HG03354 (cell line): ENCODE measurements around the gene ATP23.

Source experiments
- ATAC-seq: cut with Tn5 transposase; IDR thresholded peaks from one replicate; pipeline ENCODE4 v1.9.1; 2021; ENCODE audit warnings: mild to moderate bottlenecking; ENCODE audit not compliant: unreplicated experiment, poor library complexity, severe bottlenecking

Gene ATP23

DNA sequence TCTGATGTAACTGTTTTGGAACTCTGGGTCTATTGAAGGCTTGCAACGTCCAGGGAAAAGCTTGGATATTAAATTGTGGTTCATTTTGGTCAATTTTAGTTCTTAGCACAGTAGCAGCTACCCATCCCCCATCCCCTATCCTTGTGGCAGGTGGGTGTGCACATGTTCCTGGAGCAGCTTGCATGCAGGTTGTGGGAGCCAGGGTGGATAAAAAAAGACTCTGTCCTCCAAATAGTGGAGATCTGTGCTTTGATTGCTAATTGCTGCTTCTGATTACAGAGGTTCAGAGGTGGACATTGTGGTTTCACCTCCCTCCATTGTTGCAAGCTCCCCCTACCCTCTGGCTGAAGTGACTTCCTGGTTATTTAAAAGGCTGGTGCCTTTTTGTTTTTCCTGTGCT is 23.1 kb downstream of the ATP23 start:
- no peak for ATAC-seq

DNA sequence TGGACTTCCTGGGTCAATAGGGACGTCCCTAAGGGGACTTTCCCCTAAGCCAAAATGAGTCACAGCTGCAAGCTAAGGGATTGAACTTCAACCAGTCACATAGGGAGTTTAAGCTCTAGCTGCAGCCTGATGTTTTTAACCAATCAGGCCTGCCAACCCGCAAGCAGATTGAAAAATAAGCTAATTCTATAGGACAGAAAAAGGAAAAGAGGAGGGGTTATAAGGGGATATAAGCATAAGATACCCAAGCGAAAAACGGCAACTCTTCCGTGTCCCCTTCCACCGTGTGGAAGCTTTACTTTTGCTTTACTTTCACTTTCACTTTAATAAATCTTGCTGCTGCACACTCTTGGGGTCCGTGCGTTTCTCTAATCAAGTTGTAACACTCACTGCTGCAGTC is 24.4 kb downstream of the ATP23 start:
- no peak for ATAC-seq

DNA sequence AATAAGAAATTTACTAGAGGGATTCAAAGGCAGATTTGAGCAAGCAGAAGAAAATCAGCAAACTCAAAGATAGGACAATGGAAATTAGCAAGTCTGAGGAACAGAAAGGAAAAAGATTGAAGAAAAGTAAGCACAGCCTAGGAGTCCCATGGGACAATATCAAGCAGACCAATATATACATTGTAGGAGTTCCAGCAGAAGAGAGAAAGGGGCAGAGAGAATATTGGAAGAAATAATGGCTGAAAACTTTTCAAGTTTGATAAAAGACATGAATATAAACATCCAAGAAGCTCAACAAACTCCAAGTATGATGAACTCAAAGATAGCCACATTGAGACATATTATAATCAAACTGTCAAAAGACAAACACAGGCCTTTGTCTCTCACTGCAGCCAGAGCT is 25.2 kb downstream of the ATP23 start:
- no peak for ATAC-seq

- no peak for ATAC-seq
Measured at GRCh38 chr12:57983146-57983857, 41.9 kb downstream of the ATP23 start.

GRCh38 chr12:57983858-57984505 is 42.6 kb downstream of the ATP23 start:
- ATAC-seq, result no peak

- ATAC-seq, result no peak
Measured at GRCh38 chr12:57984629-57985151, 43.3 kb downstream of the ATP23 start.

- no peak for ATAC-seq
Measured at GRCh38 chr12:57985685-57986084, 44.3 kb downstream of the ATP23 start.

- ATAC-seq, result no peak
Measured at GRCh38 chr12:57989838-57990237, 48.5 kb downstream of the ATP23 start.

DNA sequence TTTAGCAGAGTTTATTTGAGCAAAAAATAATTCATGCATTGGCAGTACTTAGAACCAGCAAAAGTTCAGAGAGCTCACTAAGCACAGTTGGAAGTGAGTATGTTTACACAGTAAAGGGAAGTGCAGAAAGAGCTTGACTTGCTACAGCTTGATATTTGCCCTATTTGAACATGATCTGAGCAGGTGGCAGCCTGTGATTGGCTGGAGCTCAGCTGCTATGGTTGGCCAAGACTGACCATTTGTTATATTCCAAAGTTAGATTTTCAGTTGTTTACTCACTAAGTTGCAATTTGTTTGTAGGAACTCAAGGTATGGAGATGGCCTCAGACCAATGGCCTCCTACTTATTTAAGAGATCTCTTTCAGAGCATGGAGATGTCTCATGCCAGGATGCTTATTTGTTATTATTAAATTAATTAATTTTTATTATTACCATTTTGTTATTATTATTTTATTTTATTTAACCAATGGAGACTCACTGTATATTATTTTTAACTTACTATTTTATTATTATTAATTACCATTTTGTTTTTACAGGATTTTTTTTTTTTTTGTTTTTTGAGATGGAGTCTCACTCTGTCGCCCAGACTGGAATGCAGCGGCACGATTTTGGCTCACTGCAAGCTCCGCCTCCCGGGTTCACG is 49.0 kb downstream of the ATP23 start:
- ATAC-seq, result no peak

DNA sequence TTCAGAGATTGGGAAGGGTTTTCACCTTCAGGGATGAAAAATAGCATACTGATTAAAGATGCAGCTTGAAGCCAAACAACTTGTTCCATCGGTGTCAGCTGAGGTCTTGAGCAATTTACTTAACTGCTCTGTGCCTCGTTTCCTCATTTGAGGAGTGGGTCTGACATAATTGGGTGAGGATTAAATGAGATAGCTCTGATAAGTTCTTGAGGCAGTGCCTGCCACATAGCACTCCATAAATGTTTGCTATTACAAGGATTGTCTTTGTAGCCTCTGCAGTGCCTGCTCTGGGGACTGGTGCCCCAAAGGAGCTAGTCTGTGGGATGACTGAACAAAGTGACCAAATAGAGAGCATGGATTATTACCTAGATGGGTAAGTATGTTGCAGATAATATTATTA is 50.6 kb downstream of the ATP23 start:
- ATAC-seq, result no peak

- ATAC-seq, result no peak
Measured at GRCh38 chr12:57993030-57993429, 51.7 kb downstream of the ATP23 start.

DNA sequence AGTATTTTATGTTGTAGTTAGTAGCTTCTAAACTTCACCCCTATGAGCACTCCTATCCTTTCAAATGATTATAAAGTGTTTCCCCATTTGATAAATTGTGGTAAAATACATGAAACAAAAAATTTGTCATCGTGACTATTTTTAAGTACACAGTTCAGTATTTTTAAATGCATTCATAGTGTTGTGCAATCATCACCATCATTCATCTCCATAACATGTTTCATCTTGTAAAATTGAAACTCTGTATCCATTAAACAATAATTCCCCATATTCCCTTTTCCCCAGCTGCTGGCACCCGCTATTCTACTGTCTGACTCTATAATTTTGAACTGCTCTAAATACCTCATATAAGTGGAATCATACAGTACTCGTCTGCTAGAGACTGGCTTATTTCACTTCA is 52.5 kb downstream of the ATP23 start:
- no peak for ATAC-seq

DNA sequence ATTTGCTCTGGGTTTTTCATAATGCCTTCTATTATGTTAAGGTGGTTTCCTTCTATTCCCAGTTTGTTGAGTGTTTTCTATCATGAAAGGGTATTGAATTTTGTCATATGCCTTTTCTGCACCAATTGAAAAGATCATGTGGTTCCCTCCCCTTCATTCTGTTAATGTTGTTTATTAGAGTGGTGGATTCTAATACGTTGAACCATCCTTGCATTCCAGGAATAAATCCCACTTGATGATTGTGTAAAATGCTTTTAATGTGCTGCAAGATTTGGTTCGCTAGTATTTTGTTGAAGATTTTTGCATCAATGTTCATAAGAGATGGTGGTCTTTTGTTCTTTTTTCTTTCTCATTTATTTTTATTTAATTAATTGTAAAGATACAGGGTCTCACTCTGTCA is 55.2 kb downstream of the ATP23 start:
- no peak for ATAC-seq

DNA sequence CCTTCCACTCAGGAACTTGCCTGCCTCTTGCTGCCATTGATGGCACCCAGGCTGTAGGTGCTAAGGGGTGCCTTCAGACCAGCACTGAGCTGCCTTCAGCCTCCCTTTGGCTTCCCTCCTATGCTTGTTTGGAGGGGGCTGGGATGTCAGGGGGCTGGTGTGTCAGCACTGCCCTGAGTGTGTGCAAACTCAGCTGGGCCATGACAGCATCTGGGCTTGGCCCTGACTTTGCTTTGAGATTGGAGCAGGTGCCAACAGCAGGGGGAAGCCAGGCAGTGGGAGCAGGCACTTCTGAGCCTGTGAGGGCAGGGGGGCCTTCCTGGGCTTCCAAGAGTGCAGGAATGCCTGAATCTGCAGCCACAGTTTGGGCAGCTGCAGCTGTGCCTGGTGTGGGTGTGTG is 56.9 kb downstream of the ATP23 start:
- no peak for ATAC-seq

DNA sequence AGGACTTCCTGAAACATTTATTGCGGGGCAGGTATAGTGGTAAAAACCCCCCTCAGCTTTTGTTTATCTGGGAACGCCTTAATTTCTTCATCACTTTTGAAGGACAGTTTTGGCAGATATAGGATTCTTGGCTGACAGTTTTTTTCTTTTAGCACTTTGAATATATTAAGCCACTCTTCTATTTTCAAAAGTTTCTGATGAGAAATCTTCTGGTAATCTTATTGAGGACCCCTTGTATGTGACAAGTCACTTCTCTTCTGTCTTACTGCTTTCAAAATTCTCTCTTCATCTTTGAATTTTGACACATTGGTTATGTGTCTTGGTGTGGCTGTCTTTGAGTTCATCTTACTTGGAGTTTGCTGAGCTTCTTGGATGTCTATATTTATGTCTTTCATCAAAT is 59.1 kb downstream of the ATP23 start:
- no peak for ATAC-seq

GRCh38 chr12:58007875-58008274 is 66.5 kb downstream of the ATP23 start:
- no peak for ATAC-seq

- ATAC-seq, result no peak
Measured at GRCh38 chr12:58008634-58009033, 67.3 kb downstream of the ATP23 start.
